Measurements from ENCODE around the gene AMPD3.

AMPD3 gene

DNA sequence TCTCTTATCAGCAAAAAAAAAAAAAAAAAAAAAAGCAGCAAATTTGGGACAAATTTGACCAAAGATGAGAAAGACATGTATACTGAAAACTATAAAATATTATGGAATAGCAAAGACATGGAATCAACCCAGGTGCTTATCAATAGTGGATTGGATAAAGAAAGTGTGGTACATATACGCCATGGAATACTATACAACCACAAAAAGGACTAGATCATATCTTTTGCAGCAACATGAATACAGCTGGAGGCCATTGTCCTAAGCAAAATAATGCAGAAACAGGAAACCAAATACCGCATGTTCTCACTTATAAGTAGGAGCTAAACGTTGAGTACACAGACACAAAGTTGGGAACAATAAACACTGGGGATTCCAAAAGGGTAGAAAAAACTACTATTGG, 87.7 kb downstream of the AMPD3 start:
- no peak for DNase-seq

DNA sequence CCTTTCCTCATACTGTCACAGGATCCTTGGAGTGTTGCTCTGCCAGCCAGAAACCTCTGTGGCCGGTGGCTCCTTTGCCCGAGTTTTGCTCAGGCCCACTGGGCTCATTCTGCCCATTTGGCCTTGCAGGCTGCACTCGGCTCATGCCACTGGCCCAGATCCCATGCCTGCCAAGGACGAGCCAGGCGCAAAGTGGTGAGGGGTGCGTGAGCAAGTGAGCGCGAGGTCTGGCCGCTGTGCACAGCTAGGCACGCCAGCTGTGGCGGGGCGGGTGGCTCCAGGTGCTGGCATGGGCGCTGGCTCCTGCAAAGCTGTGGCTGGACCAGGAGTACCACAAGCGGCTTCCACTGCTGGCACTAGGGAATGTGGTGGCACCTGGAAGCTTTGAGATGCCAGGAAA, 88.7 kb downstream of the AMPD3 start:
- no peak for DNase-seq

DNA sequence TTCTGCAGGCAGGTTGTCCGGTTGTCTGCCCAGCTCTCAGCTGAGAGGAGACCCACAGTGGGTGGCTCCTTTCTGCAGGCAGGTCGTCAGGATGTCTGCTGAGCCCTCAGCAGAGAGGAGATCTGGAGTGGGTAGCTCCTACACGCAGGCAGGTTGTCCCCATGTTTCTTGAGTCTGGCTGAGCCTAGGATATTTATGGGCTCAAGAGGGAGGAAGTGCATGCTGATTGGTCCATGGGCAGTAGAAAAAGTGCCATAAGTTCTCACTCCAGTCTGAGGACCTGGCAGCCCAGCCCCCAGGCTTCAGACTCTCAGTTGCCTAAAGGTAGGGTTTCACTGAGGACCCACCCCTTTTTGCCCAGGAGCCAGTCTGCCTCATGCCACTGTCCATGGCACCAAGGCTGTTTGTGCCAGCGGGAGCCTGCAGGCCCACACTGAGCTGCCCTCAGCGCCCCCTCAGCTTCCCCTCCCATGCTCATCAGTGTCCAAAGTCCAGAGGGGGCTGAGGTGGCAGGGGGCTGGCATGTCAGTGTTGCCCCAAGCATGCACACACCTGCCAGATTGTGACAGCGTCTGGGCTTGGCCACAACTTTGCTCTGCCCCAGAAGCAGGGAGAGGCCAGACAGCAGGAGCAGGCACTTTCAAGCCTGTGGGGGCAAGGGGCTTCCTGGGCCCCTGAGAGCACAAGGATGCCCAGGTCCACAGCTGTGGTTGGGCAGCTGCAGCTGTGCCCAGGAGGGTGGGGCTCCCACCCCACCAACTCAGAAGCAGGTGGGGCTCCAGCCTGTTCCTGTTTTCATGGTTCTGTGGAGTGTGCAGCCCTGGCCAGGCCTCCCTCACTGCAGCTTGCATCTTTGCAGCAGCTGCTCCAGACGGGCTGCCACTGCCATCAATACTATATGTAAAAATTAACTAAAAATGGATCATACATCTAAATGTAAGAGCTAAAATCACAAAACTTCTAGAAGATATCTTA, 89.7 kb downstream of the AMPD3 start:
- no peak for DNase-seq

DNA sequence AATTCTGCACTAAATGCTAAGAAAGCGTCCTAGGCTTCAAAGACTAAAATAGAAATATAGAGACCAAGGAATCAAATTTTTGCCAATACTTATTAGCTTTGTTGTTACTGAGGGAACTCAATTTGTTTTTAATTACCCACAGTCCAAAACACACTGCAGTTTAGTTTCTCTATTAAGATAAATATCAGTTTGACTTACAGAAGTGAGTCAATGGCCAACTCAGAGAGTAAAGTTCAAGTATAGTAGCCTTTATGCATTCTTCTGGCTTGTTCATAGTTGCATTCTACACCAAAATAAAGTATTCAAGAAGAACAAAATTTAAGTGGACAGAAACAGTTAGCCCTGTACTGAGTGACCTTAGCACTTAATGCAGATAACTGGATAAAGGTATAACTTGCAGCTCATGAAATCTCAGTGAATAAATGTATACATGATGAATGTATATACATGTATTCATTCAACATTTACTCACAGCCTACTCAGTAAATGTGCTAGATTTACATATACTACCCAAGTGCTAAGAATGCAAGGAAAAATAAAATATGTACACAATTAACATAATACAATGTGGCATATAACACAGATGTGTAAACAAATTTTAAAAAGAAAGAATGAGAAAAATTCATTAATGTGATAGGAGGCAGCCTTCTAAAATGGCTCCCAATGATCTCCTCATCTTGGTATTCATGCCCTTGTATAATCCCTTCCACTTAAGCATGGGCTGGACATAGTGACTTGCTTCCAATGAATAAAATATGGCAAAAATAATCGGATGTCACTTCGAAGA, 95.6 kb downstream of the AMPD3 start:
- DNase-seq: no peak

DNA sequence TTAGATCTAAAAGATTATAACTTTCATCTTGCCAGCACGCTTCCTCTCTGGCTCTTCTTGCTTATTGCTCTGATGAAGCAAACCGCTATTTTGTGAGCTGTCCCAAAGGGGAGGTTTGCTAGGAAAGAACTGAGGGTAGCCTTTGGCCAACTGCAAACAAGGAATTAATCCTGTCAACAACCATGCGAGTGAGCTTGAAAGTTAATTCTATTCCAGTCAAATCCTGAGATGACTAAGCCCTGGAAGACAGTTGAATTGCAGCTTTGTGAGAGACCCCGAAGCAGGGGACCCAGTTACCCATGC, 96.2 kb downstream of the AMPD3 start:
- DNase-seq: no peak

DNA sequence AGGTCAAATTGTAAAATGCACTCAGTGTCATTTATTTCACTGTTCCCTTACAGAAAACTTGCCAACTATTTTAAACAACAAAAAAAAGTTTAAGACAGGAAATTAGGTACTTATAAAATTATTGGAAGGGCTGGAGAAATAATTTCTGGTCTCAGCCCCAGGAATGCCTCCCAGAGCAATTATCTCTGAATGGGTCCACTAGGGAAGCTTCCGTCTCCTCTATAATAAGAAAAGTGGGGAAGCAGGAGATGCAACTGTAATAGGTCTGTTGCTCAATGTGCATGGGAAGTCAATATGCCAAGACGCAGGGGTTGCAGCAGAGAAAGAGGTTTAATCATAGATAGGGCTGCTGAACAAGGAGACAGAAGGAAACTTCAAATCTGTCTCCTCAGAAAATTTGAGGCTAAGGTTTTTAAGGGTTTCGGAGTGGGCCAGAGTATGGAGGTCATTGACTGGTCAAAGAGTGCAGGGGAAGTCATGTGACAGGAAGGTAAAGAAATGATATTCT, 96.8 kb downstream of the AMPD3 start:
- no peak for DNase-seq

DNA sequence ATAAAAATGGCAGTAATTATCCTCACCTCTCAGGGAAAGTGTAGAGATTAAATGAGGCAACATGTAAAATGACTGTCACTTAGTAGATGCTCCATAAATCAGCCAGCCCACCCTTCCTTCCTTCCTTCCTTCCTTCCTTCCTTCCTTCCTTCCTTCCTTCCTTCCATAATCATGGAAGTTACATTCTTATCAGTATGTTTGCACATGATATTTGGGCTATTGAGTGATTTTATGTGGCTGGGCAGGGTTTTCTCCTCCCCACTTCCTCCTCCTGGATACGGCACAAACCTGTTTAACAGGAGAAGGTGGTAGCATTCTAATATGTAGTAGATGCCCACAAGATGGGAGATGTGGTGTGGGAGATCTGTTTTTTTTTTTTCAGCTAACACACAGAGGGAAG, 101.5 kb downstream of the AMPD3 start:
- no peak for DNase-seq

All from stimulated activated CD4-positive, alpha-beta T cell treated with anti-CD3 and anti-CD28 coated beads, Interleukin-2, amount 100 ng/mL, for 24 hours (primary cell).